ENCODE data around the gene PARD3B. TPM values are rescaled to one million over a fixed set of nuclear protein-coding genes. Genes with fewer than 3 reads are reported as not detected.

PARD3B gene
- polyA plus RNA-seq, 1 donor, result 37.4 TPM

DNA sequence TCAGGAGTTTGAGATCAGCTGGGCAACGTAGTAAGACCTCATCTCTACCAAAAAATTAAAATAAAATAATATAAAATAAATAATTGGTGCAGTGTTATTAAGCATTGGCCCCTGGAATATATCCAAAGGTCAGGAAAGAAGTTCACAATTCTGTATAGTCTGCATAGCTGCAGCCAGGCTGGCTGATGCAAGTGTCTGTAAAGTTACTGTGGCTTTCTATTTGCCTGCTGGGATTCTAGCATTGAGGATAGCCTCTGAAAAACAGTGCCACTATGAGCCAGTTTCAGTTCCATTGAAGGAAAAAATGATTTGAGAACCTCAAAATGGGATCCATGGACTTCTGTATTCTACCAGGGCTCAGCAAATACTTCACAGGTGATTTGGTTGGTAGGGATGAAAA, 208.6 kb downstream of the PARD3B start:
- DNase-seq, result no peak

DNA sequence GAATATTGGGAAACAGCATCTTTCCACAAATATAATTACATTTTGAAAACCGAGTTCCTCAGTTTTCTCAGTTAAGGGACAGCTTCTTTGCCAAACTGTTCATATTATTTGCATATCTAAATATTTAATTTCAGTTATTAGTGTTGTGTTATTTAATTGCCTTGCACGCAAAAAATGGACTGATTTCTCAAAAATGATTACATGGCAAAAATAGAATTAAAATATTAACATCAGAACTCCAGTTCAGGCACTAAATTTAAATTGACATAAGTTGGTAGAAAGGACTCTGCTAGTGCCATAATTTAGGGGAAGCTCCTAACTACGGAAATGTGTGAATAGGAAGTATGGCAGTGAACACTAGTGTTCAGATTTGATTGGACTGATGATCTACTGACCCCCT, 209.6 kb downstream of the PARD3B start:
- DNase-seq, result no peak

DNA sequence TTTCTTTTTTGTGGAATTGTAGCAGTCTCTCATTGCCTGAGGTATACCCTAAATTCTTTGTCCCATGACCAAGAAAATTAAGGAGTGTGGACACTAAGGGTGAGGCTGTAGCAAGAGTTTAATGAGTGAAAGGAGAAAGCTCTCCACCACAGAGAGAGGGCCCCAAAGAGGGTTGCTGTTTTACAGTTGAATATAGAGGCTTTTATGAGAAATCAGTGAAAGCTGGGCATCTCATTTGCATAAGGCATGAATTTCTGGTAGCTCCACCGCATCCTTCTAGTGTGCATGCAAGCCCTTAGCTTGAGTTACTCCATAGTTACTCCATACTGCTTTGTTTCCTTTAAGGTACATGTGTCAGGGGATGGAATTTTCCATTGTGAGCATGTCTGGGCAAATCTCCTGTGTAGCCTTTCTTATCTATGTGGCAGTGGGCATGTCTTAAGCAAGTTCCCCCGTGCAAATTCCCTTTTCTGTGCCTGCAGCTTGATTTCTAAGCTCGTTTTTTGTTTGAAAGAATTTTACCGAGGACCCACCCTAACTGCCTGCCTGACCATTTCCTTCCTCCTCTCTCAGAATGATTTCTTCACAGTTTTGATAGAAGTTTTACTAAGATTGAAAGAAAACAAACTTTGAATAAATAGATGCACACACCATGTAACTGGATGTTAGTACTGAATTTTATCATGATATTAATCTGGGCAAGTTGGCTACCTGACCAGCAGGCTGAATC, 218.9 kb downstream of the PARD3B start:
- DNase-seq, result no peak

DNA sequence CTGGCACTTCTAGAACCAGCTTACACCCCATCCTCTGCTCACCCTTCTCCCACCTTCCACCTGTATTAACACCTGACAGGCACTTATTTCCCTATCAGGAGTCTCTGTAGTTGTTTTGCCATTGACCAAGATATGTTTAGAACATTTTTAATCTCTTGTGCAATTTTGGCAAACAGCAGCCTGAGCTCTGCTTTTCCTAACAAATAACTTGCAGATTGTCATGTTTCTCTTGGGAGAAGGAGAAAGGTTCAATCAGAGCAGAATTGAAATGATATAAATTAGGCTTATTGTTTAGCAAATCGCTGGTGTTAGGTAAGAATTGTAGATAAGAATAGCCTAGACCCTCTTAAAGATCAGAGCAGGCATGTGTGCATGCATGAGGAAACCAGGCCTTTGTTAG, 225.5 kb downstream of the PARD3B start:
- no peak for DNase-seq

DNA sequence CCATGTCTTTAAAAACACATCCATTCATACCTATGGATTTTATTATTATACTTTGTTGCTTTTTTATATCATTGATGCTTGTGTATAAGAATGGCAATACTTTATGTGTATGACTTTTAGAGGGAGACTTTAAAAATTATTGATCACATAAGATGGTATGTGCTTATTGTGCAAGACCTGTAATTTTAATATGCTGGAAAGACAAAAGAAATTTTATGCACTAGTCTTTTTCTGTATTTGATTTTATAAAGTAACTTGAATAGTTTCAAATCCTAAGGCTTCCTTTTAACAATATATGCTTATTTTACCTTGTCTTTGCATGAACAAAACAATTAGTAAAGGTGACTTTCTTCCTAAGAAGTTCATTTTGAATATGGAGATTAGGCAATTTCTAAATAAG, 226.4 kb downstream of the PARD3B start:
- DNase-seq, result no peak

DNA sequence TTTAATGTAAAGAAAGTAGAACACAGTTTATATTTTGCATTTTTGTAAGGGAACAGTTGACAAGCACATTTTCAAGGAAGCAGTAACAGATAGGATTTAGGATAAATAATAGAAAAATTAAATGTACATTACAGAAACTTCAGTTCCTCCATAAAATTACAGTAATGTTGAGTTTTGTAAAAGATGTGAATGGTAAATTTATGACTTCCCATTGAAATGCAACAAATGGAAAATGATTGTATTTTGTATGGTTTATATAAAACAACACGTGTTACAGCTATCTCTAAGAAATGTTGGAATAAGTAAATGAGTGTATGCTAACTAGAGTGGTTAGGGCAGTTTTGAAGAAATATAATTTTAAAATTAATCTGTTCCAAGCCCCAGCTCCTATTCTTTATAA, 227.3 kb downstream of the PARD3B start:
- DNase-seq, result no peak

DNA sequence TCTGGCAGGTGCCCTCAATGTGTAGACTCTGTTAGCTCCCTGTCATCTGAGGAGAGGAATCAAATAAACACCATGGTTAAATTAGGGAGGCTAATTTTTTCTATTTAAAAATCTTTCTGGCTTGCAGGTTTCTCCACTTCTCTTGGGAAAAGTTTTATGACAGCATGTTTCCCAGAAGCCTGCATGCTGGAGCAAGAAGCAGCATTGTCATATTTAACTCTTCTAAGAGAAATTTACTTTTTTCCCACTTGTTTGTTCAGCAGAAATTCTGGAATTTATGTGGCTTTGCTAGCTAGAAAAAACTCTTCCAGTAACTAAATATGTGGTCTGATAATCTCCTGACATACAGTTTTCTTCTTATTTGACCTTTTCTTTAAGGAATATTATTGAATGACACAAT, 230.5 kb downstream of the PARD3B start:
- DNase-seq, result no peak

DNA sequence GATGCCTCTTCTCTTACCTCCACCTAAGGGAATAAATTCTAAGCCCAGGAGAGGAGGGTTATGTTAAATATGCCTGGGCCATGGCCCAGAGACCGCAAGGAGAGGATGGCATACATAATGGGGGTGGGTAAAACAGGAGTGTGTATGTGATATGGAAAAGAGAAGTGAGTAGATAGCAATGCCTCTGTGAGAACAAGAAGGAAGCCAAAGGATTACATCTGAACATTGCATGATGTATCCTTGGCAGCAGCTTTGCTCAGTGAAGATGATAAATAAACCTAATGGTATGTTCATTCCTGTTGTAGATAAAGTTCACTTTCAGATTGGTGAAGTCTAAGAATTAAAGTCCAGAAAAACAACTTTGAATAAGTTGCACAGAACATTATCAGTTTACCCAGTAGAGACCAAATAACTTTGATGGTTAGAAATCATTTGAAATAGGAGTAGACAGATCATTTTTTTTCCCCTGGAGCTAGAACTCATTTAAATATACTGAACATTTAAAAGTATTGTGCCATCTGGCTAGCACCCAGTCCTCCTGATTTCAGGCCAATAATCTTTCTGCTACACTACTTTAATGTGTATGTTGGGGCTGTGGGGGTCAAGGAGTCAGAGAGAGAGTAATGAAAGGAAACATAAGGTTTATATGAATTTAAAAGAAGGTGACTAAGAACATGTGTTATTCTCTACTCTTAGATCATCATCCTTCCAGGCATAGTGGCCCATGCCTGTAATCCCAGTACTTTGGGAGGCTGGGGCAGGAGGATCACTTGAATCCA, 231.7 kb downstream of the PARD3B start:
- DNase-seq, result no peak

DNA sequence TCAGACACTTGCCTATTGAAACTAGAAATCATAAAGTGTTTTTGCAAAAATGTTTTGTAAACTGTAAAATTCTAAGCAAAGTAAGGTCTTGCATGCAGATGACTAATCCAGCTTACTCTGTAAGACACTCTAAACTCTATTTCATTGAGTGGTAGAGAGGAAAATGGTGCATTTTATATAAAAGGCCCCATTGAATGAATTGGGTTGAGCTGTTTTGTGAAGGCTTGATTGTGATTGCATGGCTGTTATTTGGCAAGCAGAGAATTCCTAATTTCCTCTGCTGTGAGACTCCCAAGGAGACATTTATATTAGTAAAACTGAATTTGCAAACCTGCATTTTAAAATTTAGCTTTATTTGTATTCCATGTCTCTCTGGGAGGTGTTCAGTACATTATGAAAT, 234.5 kb downstream of the PARD3B start:
- no peak for DNase-seq

DNA sequence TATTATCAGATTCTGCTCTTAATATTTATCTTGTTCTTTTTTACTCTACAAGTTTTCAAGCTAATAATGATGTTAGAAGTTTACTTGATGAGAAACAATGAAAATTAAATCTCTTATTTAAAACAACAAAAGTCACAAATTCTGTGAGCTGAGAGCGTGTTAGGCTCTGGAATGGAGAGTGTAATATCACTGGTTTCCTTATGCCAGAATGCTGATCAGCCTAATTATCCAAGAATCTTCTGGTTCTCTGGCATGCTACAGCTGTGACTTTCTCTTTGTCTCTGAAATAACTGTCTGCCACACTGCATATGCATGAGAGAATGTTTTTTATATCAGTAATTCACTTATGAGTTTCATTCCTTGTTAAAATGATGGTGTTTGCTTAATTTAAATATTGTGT, 236.7 kb downstream of the PARD3B start:
- DNase-seq, result no peak

DNA sequence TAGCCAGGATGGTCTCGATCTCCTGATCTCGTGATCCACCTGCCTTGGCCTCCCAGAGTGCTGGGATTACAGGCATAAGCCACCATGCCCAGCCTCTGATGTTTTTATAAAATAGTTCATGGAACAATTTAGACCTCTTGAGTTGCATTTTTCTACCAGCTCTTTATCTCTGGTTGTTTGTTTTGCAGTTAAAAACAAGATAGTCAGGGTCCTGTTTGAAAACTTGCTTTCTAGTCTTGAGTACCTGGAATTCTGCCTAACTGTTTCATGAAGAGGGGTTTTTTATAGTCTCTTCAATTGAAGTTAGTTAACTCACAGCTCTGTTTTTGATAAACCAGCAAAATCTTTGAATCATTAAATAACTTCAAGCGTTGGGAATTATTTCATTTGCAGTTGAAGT, 244.8 kb downstream of the PARD3B start:
- no peak for DNase-seq

DNA sequence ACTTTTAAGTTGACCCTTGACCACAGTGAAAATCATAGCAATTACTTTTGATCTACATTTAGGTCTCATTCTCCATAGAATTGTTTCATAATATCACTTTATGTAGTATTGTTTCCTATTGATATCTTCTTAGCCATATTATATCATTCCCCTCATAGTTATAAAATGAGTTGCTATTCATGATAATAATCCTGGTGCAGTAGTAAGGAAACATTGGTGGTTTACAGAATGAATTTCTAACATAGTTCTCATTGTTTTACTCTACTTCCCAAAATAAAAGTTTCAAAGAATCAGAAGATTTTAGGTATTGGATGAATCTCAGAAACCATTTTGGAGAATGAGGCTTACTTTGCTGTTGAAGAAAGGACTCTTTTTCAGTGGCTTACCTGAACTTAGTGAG, 246.0 kb downstream of the PARD3B start:
- no peak for DNase-seq

DNA sequence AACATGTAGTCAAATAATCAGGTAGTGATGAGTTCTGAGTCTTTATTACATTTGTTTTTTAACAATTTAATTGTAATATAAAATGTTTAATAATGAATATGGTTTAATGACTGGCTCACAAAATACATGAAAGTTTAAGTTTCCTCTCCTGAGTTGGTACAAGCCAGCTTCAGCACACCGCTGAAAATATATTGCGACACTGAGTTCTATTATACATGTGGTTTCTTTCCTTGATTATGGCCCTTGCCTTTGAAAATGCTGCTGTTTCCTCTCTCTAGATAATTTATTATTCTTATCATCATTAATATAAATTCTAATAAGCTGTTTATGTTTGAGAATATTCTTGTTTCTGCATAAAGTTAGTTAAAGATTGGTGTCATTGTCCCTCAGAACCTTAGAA, 249.3 kb downstream of the PARD3B start:
- no peak for DNase-seq

DNA sequence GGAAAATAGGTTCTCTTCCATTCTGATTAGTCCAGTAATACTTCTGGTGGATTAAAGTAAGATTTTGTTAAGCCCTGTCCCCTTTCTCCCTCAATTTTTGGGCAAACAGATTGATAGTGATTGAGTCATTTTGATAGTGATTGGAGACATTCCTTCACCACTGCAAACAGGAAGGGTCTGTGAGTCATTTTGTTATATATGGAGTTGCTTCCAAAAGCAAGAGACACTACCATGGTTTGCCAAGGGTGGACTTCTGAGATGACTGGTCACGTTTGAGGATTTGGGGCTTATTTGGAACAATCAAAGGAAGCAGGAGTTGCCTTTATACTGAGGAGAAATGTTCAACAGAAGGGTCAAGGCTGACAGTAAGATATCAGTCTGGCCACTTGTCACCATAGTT, 249.9 kb downstream of the PARD3B start:
- no peak for DNase-seq

DNA sequence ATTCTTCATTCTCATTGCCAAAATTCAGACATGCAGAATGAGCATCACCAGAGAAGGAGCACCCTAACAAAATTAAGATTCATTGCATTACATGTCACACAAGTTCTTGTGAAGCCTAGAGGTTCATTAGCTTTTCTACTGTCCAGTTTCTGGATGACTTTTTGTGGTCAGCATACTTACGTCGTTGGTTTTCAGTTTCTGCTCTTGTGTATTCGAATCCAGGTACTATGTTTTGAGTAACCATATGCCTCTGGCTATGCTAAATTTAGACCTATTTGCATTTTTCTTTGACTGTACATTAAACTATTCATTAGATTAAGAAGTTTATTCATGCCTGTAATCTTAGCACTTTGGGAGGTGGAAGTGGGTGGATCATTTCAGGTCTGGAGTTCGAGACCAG, 251.3 kb downstream of the PARD3B start:
- no peak for DNase-seq

DNA sequence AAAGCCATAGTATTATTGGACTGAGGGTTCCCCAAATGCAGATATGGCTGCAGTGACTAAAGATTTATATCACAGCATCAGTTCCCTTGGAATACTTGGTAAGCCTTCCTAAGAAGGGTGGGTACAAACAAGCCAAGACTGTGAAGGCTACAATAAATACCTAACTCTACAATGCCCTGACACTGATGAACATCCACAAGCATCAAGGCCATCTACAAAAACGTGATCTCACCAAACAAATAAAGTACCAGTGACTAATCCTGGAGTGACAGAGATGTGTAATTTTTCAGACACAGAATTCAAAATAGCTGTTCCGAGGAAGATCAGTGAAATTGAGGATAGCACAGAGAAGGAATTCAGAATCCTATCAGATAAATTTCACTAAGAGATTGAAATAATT, 254.5 kb downstream of the PARD3B start:
- no peak for DNase-seq

DNA sequence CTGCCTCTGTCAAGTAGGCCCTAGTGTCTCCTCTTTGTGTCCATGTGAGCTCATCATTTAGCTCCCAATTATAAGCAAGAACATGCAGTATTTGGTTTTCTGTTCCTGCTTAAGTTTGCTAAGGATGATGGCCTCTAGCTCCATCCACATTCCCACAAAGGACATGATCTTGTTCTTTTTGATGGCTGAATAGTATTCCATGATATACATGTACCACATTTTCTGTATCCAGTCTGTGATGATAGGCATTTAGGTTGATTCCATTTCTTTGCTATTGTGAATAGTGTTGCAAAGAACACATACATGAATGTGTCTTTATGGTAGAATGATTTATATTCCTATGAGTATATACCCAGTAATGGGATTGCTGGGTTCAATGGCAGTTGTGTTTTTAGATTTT, 263.2 kb downstream of the PARD3B start:
- no peak for DNase-seq

DNA sequence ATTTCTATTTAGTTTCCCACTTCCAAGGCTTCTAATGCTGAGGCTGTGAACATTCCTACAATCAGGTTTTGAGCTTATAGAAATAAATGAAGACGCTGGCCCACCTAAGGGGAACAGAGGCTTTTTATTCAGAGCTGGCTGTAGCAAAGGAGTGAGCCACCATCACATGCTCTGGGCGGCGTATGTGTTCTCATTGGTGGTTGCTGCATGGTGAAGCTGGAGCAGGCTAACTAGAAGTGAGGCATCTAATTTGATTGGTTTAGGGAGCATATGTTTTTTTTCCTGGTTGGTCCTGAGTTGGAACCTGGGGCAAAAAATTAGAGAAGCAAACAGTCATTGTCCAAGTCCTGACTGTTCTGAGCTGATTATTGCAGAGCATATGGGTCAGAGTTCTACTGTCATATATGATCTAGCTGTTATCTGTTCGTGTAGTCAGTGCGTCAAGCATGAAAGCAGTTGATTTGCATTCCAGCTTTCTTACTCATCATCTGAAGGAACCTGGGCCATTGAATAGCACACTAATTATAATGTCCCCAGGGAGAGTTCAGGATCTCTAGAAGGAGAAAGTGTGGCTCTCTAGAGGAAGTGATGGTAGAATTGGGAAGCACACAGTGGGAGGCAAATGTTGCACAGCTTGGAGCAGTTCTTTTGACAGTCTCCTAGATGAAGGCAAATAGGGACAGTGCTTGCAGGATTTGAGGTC, 279.6 kb downstream of the PARD3B start:
- DNase-seq, result no peak

DNA sequence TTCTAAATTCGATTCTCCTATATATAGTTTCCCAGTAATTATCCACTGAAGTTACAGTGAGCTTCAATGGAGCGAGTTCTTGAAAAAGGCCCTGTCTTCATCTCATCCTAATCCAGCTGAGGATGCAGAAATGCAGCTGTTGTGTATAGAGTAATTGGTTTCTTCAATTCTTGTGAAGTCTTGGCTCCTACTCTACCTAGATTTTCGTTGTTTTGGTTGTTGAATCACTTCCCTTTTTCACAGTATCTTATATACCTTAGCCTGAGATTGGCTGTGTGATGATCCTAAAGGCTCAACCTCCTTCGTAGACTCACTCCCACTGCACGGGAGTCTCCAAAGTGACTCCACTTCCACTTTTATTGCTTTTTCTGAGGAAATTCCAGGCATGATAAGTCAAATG, 280.4 kb downstream of the PARD3B start:
- DNase-seq, result no peak

DNA sequence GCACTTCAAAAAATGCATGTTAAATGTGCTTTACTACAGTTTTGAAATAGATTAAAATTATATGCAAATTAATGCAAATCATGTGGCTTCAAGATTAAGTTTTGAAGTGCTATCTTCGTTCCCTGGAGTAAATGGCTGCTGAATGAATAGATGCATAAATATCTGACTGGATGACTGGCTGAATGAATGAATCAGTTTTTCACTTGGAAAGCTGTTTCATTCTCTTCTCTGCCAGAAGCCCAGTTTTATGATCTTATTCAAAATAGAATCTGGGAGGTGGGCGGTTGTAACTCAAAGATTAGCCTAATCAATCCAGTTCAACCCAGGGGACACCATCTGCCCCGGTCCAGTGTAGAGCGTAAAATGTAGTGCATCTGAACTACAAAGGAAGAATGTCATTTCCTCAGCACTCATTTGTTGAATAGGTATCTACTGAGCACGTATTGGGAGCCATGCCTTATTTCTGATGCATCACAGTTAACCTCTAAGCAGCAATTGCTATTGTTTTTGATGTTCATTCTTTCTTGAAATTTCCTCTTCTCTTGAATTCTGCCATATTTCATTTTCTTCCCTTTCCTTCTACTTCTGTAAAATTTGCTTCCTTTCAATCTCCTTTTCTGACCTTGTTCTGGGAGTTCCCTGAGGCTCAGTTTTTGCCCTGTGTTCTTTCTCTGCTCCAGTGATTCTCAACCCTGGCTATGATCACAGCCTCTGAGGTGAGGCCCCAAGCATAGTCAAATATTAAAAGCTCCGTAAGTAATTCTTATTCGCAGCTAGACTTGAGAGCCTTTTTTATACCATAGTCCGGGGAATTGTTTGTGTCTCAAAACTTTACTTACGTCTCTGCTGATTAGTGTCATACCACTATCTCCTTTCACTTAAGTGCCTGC, 282.7 kb downstream of the PARD3B start:
- peak; percentile 36 for DNase-seq

DNA sequence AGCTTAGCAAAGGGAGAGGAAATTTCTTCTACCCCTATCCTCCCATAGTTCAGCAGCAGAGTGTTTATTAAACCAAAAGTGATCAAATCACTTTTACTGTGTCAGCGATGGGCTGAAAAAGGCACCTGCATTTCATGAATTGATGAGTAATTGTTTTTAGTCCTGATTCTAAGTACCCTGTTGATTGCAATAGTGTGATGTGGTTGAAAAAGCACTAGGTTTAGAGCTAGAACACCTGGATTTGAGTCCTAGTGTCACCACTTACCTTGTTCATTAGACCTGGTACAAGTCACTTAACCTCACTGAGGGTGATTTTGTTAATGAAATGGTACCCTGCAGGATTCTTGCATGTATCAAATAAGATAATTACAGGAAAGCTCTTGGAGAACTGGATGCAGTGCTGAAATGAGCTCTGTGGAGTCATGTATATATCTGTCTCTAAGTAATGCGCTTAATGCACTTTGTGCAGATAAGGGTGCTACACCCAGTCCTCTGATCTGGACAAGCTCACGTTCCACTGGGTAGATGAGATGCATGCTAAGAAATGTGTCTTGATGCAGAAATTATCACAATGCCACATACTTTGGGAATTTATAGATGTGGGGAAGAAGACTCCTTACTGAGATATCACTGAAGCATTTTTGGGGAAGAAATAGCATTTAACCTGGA, 289.6 kb downstream of the PARD3B start:
- DNase-seq, result no peak

DNA sequence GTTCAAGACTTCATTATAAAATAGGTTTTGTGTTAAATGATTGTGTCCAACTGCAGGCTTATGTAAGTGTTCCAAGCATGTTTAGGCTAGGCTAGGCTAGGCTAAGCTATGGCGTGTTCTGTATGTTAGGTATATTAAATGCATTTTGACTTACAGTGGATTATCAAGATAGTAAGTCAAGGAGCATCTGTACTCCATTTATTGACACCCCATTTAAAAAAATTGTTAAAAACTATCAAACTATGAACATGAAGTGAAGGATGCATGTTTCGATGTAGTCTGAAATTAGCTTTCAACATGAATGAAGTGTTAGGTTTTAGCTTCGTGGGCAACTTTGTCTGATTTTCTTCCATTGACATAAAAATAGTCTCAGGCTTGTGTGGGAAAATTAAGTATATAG, 290.5 kb downstream of the PARD3B start:
- DNase-seq, result no peak

Data from left kidney (tissue), 2 donors.